Kidney epithelial cell (primary cell): ENCODE measurements around the gene ZNF638. TPM values are rescaled to one million over a fixed set of nuclear protein-coding genes. Genes with fewer than 3 reads are reported as not detected.

ENCODE experiments used
- DNase-seq: peaks from one replicate; pipeline ENCODE4 v3.0.0-alpha.2; 2010; ENCODE audit warnings: low read depth
- H3K27me3 ChIP-seq: 2 replicates; pipeline ENCODE4 v1.6.0; 2011; ENCODE audit warnings: low read length; ENCODE audit not compliant: control insufficient read depth, insufficient read depth
- H3K36me3 ChIP-seq: 2 replicates; pipeline ENCODE4 v1.5.1; 2011; ENCODE audit warnings: low read length; ENCODE audit not compliant: control insufficient read depth, insufficient read depth
- H3K4me3 ChIP-seq: 2 replicates; pipeline ENCODE4 v1.5.1; 2011; ENCODE audit warnings: low read depth, mild to moderate bottlenecking, control low read depth, low read length
- total RNA-seq: library from RNA; depleted of rRNA; stranded (reverse); fragments of >200 nt; gene quantifications from 2 replicates; pipeline ENCODE4 v1.2.3, GENCODE V29; 2015
- TF ChIP-seq, protein P1 (sequence below): IDR thresholded peaks from 2 replicates; pipeline ENCODE4 v1.5.1; 2011; ENCODE audit warnings: mild to moderate bottlenecking, moderate library complexity, low read length, control low read depth, inconsistent platforms; ENCODE audit not compliant: insufficient read depth, poor library complexity, severe bottlenecking

The ZNF638 gene
- total RNA-seq, 1 donor from 2014 or later = 109 TPM

DNA sequence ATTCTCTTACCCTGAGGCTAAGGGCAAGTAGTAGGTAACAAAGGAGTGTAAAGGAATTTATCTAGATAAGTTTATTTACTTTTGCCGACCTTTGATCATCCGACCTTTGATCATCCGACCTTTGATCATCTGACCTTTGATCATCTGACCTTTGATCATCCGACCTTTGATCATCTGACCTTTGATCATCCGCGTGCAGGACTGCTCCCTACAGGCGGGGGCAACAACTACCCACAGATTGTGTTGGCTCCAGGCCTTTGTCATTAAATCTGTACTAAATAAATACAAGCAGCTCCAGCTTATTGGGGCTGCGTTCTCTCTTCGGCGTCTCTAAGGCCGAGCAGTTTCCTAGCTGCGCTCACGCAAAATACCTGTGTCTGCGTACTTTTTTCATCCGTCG, 56.6 kb downstream of the ZNF638 start:
- Histone ChIP-seq H3K4me3 (no peak overlapping the region), H3K36me3 (peaks cover 1% of the 10 kb centered on the region), H3K27me3 (no peaks in the 10 kb centered on the region)
- DNase-seq = no peak
- TF ChIP-seq, protein P1, sequence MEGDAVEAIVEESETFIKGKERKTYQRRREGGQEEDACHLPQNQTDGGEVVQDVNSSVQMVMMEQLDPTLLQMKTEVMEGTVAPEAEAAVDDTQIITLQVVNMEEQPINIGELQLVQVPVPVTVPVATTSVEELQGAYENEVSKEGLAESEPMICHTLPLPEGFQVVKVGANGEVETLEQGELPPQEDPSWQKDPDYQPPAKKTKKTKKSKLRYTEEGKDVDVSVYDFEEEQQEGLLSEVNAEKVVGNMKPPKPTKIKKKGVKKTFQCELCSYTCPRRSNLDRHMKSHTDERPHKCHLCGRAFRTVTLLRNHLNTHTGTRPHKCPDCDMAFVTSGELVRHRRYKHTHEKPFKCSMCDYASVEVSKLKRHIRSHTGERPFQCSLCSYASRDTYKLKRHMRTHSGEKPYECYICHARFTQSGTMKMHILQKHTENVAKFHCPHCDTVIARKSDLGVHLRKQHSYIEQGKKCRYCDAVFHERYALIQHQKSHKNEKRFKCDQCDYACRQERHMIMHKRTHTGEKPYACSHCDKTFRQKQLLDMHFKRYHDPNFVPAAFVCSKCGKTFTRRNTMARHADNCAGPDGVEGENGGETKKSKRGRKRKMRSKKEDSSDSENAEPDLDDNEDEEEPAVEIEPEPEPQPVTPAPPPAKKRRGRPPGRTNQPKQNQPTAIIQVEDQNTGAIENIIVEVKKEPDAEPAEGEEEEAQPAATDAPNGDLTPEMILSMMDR = no peak

DNA sequence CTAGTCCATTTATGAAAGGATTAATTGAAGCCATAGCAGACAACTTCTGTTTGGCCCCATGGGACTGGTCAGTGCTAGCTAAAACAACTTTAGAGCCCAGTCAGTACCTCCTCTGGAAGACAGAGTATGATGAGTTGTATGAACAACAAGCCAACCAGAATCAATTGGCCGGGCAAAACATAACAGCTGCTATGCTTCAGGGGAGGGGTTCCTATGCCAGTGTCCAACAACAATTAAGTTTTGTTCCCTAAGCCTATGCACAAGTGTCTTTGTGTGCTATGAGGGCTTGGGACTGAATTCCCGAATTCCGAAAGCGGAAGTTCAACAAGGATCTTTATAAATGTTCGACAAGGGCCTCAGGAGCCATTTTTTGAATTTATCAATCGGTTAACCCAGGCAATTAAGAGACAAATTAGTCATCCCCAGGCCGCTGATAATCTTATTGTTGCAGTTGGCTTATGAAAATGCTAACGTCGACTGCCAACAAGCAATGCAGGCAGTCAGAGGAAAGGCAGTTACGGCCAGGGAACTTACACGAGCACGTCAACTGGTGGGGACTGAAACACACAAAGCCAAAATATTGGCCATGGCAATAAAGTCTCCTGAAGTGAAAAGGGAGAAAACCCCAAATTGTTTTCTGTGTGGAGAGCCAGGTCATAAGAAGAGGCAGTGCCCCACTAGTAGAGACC, 57.9 kb downstream of the ZNF638 start:
- DNase-seq = no peak
- H3K36me3 ChIP-seq = peaks cover 3% of the 10 kb centered on the region
- no peaks in the 10 kb centered on the region for H3K27me3 ChIP-seq
- H3K4me3 ChIP-seq = no peak overlapping the region
- TF ChIP-seq, protein P1 = no peak

DNA sequence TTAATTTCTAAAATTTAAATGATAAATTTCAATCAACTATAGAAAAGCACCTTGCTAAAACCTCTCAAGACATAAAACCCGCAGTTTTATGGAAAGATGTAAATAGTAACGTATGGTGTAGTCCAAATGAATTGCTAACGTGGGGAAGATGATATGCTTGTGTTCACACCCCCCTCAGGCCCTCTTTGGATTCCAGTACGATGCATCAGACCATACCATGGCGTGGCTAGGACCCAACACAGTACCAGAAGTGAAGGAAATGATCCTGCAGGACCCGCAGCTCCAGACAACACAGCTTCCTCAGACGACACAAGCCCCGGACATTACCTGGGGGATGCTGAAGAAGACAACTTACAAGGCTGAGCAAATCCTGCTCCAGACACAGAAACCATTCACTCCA, 61.6 kb downstream of the ZNF638 start:
- peaks cover 3% of the 10 kb centered on the region for H3K36me3 ChIP-seq
- H3K4me3 ChIP-seq = no peak overlapping the region
- no peaks in the 10 kb centered on the region for H3K27me3 ChIP-seq
- DNase-seq = no peak
- TF ChIP-seq, protein P1 = no peak

DNA sequence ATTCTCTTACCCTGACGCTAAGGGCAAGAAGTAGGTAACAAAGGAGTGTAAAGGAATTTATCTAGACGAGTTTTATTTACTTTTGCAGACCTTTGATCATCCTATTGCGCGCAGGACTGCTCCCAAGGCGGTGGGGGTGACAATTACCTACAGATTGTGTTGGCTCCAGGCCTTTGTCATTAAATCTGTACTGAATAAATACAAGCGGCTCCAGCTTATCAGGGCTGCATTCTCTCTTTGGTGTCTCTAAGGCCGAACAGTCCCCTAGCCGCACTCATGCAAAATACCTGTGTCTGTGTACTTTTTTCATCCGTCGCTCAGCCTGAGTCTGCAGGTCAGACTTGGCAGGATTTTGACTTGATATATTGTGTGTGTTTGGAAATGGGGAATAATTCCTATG, 63.9 kb downstream of the ZNF638 start:
- no peak overlapping the region for H3K4me3 ChIP-seq
- TF ChIP-seq, protein P1 = no peak
- H3K36me3 ChIP-seq = peaks cover 3% of the 10 kb centered on the region
- H3K27me3 ChIP-seq = no peaks in the 10 kb centered on the region
- no peak for DNase-seq

DNA sequence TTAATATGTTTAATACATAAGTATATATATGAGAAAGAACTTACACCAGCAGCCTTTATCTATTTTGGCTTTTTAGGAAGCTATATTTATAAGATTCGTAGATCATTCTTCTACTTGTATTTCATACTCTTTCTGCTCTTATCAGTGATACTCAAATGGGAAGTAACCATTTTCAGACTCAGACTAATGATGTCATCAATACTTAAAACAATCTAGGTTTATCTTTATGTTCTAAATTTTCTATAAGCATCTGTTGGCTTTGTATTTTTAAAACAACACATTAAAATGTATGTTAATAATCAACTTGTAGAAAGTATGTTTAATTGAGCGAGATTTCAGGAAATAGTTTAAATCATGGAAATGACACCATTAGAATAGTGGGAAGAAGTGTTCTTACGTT, 70.8 kb downstream of the ZNF638 start:
- DNase-seq = no peak
- no peaks in the 10 kb centered on the region for H3K27me3 ChIP-seq
- no peak overlapping the region for H3K4me3 ChIP-seq
- H3K36me3 ChIP-seq = no peaks in the 10 kb centered on the region
- TF ChIP-seq, protein P1 = no peak

DNA sequence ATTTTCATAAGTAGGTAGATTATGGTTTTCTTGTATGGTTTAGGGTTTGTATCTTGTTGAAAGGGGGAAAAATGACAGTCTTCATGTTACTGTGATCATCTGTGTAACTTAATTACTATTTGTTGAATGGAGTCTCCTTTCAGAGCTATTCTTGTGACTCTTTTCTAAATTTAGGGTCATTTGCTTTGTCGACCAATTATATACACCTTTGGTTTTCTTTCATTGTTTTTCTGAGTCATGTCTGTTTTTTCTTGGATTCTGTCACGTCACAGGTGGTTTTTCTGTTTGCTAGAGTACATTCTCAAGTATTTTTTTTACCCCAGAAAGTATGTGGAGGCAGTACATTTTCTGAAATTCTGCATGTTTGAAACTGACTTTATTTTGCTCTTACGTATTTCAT, 78.0 kb downstream of the ZNF638 start:
- no peak for DNase-seq
- Histone ChIP-seq H3K36me3 (no peaks in the 10 kb centered on the region), H3K4me3 (no peak overlapping the region), H3K27me3 (no peaks in the 10 kb centered on the region)
- TF ChIP-seq, protein P1 = no peak
